Stimulated activated CD4-positive, alpha-beta T cell treated with anti-CD3 and anti-CD28 coated beads, Interleukin-1b, Interleukin-23, amount 100 ng/mL, for 48 hours (primary cell): Measurements from ENCODE around the gene TMEM14C.
"Not testable (repeated sequence)": the region's sequence is repeated elsewhere in the genome, so short reads cannot be mapped to it uniquely, and the experiment has no call there.

Experiments used
- DNase-seq: peaks from one replicate; pipeline ENCODE4 v3.0.0-alpha.2; 2020

The TMEM14C gene

DNA sequence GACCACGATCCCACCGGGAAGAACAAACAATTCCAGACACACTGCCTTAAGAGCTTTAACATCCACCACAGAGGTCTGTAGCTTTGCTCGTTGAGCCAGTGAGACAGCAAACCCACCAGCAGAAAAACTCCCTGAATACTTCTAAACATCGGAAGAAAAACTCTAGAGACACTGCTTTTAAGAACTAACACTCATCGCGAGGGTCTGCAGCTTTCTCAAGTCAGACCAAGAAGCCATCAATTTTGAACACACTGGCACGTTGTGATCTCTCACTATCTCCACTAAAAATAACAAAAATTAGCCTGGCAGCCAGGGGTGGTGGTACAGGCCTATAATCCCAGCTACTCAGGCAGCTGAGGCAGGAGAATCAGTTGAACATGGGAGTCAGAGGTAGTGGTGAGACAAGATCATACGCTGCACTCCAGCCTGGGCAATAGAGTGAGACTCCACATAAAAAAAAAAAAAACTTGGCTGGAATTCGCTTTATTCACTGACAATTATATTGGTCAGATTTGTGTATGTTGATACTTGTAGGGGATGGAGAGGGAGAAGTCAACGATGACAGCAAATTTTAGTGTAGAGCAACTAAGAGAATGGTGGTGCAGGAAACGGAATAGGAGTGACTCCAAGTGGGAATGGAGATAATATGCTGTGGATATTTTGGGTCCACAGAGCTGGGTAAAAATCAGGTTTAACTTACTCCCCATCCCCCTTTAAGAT is 860 bp upstream of the TMEM14C start:
- DNase-seq: no peak

DNA sequence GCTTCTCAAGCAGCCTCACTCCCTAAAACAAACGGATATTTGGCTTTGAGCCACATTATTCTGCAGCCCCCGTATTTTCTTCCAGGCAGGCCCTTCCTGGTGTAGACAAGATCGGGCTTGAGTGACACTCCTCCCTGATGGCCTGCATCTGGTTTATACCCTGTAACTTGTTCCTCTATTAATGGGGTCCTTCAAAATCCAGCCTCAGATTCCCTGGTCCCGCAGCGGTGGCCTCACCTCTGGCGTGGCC is 375 bp upstream of the TMEM14C start:
- DNase-seq: no peak

DNA sequence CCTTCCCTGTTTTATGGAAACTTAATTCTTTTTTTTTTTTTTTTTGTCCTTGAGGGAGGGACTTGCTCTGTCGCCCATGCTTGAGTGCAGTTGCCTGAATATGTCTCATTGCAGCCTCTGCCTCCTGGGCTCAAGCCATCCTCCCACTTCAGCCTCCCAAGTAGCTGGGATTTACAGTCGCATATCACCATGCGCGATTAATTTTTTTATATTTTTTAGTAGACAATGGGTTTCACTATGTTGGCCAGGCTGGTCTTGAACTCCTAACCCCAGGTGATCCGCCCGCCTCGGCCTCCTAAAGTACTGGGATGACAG is 654 bp downstream of the TMEM14C start:
- no peak for DNase-seq

DNA sequence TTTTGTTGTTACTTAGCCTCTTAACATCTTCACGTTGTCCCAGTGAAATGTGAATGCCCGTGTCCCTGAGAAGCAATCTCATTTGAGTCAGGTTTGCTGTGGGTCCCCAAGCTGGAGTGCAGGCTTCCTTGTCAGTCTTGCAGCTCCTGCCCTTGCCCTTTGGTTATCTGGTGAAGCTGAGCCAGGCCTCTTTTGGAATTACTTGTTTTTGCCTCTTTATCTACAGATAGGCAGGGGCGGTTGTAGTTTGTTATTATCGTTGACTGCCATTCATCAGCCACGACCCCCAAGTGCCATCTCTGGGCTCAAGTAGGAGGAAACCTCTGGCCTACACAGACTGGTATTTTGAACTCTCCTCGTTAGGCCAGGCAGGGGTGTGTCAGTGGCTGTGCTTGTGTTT is 2.2 kb downstream of the TMEM14C start:
- no peak for DNase-seq

DNA sequence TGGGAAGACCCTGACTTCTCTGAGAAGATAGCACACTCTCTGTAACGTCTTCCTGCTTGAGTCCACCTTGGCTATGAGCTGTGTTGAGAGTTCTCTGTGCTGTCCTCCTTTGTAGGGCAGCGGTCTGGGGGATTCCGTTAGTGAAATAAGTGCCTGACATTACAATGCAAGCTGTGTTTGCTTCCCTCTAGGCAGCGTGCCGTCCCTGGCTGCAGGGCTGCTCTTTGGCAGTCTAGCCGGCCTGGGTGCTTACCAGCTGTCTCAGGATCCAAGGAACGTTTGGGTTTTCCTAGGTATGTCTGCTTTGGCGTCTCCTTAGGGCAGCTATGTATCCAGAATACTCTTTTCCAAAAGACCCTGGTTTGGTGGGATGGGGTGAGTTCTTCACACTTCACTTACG is 2.8 kb downstream of the TMEM14C start:
- no peak for DNase-seq

DNA sequence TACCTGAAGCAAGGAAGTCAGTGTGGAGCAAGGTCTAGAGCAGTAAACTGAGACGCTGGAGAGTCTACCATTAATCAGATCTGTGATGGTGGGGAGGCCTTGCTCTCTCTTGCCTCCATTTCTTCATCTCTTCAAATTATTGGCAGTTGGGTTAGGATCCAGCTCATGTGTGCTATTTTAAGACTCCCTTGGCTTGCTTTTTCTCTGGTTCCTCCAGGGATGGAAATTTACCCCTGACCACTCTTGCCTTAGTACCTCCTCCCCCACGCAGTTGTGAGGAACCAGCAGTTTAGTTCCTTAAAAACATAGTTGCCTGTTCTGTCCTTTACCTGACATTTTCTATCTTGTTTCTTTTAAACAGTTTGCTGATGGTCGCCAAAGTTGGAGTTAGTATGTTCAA is 7.4 kb downstream of the TMEM14C start:
- DNase-seq: no peak

DNA sequence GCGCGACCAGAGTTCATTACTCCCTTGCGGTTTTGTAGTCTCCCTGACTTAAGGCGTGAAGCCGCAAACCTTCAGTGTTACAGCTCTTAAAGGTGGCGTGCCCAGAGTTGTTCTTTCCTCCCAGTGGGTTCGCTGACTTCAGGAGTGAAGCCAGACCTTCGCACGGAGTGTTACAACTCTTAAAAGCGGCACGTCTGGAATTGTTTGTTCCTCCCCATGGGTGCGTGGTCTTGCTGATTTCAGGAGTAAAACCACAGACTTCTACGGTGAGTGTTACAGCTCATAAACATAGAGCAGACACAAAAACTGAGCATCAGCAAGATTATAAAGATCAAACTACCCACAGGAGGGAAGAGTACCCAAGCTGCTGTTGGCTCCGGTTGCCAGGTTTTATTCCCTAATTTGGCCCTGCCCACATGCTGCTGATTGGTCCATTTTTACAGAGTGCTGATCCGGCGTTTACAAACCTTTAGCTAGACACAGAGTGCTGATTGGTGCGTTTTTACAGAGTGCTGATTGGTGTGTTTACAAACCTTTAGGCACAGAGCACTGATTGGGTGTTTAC is 10.4 kb downstream of the TMEM14C start:
- no peak for DNase-seq

DNA sequence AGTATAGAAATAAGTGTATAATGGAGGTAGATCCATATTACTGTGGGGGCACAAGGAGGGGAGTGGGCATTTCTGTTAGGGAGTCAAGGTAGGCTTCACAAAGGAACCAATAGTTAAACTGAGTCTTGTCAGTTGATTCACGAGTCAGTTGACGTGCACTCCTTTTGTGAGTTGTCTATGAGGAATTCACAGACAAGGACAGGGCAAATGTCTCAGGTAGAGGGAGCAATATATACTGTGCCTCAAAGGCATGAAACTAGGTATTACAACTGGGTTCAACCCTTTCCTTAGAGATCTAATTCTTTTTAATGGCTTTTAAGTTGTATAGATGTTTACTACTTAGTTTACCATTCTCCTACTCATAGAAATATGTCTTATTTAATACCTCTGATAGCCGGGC is 11.0 kb downstream of the TMEM14C start:
- DNase-seq: no peak

DNA sequence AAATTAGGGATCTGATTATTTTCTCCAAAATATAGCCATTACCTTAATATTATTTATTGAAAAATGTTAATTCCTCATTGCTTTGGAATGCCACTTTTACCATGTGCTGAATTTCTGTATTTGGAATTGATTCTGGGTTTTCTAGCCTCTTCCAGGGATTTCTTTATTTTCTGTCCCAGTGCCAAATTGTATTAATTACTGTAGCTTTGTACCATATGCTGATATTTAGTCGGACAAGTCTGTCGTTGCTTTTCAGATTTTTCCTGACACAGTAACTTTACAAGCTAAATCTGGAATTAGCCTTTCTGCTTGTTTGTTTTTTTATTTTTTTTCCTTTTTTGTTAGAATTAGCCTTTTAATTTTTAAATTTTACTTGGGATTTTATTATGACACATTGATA is 13.9 kb downstream of the TMEM14C start:
- no peak for DNase-seq

DNA sequence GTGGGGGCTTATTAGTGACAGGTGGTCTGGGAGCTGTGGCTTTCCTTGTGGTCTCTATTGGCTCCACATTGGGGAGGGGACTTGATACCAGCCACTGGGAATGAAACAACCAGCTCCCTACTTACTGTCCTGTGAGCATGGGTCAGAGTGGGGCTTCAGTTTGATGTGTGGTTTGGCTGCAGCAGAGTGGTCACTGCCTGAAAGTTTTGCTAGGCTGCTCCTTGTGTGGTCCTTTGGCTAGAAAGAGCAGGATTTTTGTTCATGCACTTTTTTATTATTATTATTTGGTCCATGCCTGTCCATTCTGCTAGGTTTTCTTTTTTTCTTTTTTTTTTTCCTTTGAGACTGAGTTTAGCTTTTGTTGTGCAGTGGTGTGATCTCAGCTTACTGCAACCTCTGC is 17.2 kb downstream of the TMEM14C start:
- no peak for DNase-seq

DNA sequence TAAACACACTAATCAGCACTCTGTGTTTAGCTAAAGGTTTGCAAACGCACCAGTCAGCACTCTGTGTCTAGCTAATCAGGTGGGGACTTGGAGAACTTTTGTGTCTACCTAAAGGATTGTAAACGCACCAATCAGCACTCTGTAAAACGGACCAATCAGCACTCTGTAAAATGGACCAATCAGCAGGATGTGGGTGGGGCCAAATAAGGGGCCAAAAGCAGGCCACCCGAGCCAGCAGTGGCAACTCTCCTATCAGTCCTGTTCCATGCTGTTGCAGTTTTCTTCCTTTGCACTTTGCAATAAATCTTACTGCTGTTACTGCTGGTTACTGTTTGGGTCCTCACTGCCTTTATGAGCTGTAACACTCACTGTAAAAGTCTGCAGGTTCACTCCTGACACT is 18.8 kb downstream of the TMEM14C start:
- DNase-seq: not testable (repeated sequence)

DNA sequence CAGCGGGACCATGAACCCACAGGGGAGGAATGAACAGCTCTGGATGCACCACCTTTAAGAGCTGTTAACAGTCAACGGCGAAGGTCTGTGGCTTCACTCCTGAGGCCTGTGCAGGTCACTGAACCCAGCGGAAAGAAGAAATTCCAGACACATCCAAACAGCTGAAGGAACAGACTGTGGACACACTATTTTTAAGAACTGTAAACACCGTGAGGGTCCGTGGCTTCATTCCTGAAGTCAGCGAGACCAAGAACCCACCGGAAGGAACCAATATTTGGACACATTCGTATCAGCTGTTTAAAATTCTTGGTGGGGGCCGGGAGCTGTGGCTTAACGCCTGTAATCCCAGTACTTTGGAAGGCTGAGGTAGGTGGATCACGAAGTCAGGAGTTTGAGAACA is 19.4 kb downstream of the TMEM14C start:
- no peak for DNase-seq

DNA sequence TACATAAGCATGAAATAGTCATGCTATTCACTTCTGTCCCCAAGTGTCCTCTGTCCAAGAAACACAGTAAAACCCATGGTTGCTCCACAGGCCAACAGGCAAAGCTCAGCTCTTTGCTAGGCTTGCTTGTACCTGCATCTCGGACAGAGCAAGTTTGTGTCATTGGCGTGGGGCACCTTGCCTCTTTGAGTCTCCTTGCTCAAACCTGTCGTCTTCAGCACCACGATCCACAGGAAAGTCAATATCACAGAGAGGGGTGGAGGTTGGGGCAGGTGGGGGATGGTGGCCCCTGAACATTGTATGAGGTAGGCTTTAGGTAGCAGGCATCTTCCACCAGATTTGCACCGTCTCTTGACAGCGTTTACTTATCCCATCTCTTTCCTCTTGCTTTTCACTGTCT is 20.6 kb downstream of the TMEM14C start:
- no peak for DNase-seq

DNA sequence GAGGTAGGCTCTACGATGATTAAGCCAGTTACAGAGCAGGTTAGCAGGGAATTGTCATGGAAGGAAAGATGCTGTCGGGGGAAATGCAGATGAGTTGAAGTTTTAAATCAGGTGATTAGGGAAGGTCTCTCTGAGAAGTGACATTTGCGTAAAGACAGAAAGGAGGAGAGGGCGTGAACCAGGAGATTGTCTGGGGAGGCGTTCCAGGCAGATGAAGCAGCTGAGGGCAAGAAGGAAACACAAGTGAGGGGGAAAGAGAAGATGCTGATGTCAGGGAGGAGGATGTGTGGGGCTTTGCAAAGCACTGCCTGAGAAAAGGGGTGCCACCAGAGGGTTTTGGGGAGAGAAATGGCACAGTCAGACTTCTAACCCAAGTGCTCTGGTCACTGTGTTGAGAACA is 22.2 kb downstream of the TMEM14C start:
- no peak for DNase-seq

DNA sequence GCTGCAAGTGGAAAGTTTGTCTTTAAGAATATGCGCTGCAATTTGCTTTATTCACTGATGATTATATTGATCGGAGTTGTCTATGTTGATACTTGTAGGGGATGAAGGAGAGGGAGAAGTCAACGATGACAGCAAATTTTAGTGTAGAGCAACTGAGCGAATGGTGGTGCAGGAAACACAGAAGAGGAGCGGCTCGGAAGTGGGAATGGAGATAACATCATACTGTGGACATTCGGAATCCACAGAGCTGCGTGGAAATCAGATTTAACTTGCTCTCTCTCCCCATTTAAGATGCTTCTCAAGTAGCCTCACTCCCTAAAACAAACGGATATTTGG is 24.0 kb downstream of the TMEM14C start:
- DNase-seq: no peak

DNA sequence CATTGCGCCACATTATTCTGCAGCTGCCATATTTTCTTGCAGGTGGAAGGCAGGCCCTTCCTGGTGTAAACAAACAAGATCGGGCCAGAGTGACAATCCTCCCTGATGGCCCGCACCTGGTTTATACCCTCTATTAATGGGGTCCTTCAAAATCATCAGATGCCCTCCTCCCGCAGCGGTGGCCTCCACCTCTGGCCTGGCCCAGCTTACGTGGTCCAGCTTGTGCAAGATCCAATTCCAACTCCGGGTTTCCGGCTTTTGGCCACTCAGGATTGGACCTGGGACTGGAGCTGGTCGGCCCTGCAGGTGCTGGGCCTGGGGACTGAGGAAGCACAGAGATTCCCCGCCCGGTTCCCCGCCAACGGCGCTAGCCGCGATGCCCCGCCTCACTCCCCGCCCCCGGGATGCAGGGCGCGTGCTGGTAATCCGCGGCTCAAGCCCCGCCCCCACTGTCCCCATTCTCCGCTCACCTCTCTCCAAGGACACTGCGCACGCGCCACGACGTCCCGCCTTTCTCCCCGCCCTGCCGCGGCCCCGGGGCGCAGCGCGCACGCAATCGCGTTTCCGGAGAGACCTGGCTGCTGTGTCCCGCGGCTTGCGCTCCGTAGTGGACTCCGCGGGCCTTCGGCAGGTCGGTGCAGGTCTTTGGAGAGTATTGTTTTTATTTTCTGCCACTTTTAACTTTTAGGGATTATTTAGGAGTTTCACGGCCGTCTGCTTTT is 24.5 kb downstream of the TMEM14C start, which contains the start of gene TMEM14B:
TMEM14B (plus strand) TSS at position 555 of the 722 bp plus-strand sequence. CDS start 1,441 bp downstream, outside the sequence.
- peak; percentile 99 for DNase-seq

DNA sequence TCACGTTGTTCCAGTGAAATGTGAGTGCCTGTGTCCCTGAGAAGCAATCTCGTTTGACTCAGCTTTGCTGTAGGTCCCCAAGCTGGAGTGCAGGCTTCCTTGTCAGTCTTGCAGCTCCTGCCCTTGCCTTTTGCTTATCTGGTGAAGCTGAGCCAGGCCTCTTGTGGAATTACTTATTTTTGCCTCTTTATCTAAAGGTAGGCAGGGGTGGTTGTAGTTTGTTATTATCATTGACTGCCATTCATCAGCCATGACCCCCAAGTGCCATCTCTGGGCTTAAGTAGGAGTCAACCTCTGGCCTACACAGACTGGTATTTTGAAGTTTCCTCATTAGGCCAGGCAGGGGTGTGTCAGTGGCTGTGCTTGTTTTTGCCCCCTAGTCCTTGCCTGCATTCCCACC is 26.9 kb downstream of the TMEM14C start:
- DNase-seq: no peak

DNA sequence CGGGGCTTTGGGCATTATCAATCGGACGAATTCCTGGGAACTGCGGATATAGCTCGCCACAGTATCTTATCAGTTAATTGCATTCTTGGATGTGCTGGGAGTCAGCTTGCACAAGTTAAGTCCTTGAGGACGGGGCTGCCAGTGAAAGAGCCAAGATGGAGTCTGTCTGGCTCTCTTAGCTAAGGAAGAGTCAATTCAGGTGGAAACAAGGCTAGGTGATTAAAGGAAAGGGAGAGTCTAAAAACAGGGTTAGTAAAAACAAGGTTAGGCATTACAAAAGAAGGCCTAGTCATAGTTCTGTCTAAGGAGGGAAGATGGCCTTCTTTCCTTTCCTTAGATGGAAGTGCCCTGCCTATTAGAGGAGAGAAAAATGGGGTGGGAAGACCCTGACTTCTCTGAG is 27.7 kb downstream of the TMEM14C start:
- DNase-seq: not testable (repeated sequence)

DNA sequence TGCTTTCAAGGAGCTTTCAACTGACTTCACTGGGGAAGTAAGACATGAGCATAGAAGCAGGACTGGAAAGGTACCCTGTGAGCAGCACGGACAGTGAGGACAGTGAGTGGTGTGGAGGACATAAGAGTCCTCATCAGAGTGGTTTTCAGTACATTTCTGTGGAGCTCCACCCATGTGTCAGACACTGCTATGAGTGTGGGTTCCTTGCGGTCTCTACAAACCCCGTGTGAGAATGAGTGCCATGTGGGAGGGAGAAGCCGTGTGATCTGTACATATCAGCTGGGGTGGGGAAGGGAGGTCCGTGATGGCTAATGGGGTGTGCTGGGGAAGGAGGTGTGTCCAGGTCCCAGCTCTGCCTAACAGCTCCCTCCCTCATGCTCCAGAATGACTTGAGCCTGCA is 28.9 kb downstream of the TMEM14C start:
- not testable (repeated sequence) for DNase-seq

DNA sequence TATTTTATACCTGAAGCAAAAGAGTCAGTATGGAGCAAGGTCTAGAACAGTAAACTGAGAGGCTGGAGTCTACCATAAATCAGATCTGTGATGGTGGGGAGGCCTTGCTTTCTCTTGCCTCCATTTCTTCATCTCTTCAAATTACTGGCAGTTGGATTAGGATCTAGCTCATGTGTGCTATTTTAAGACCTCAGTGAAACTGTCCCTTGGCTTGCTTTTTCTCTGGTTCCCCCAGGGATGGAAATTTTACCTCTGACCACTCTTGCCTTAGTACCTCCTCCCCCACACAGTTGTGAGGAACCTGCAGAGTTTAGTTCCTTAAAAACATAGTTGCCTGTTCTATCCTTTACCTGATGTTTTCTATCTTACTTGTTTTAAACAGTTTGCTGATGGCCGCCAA is 33.2 kb downstream of the TMEM14C start:
- DNase-seq: no peak

DNA sequence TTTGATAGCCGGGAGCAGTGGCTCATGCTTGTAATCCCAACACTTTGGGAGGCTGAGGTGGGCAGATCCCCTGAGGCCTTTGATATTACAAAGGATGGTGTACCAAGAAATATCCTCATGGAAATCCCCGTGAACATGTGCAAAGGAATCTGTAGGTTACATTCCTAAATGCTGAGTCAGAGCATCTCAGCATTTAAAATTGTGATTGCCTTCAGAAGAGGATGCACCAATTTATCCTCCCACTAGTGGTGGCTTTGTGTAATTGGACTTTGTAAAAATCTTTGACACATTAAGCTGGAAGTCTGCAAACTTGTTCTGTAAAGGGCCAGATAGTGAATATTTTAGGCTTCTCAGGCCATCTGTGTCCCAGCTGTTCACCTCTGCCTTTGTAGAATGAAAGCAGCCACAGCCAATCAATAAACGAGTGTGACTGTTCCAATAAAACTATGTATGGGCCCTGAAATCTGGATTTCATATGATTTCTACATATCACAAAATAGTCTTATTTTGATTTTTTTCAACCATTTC is 36.5 kb downstream of the TMEM14C start:
- DNase-seq: no peak

DNA sequence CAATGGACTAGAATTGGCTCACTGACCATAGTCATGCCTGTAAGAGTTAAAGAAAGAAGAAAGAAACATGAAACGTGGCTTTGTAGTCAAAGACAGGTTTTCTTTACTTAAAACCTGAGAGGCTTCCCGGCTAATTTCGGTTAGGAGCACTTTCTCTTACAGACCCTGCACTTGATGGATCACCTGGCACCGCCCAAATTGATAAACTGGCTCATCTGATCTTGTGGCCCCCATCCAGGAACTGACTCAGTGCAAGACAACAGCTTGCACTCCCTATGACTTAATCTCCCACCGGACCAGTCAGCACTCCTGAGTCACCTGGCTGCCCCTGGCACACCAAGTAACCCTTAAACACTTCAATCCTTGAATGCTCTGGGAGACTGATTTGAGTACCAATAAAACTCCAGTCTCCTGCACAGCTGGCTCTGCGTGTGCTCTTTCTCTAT is 37.0 kb downstream of the TMEM14C start:
- peak; percentile 15 for DNase-seq

DNA sequence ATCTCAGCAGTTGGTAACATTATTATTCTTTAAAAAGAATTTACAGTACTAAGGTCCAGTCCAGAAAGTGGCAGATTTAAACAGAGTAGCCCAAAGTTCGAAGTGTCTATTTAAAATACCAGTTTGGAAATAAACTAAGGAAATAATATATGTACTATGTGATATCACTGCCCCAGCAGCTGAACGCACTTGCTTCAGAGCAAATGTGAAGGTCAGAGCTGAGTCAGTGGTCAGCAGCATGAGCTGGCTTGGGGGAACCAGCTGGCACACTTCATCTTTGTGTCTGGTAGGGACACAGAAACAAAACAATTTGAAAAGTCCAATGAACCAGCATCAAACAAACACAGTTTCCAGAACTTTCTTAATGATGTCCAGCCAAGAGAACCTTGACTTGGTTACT is 40.1 kb downstream of the TMEM14C start:
- no peak for DNase-seq

DNA sequence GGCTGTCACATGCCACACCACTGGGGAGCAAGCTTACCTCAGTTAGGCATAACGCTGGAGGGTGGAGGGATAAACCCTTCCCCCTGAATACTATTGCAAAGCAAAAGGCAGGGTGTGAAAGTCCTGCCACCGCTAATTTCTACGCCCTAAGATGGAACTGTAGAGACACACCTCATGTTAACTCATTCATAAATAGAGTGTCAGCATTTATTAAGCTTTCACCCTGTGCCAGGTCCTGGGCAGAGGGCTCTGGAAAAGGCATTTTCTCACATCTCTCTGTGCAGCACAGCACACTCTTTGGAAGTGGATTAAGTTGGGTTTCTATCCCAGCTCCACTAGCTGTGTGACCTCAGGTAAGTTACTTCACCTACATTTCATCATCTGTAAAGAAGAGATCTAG is 46.5 kb downstream of the TMEM14C start:
- no peak for DNase-seq
